ENCODE results near the gene NOTCH1.
A peak's percentile ranks its signal among the peaks of the same experiment; 100 is the strongest.

Gene NOTCH1

GRCh38 chr9:136553581-136553980, 7.7 kb upstream of the NOTCH1 start:
- H3K4me3 ChIP-seq (ENCODE audit: low read depth, low read length): no peak overlapping the region
- H3K9me3 ChIP-seq (ENCODE audit: control insufficient read depth, insufficient read depth, low read depth, low read length): no peaks in the 10 kb centered on the region
- ChIA-PET POLR2A (no interaction called here), CTCF (no interaction called here)
- no peaks in the 10 kb centered on the region for H3K36me3 ChIP-seq (ENCODE audit: control insufficient read depth in 2 of 2, insufficient read depth in 1 of 2, low read length in 2 of 2)
- no peak overlapping the region for H3K27ac ChIP-seq (ENCODE audit: extremely low read depth, low read depth, low read length)
- TF ChIP-seq SCRT2 (tag by site-specific recombination; IDR thresholded peaks at IDR 0.05): peak; percentile 84
- no peak for TF ChIP-seq ZNF335 (tag by site-specific recombination; conservative IDR thresholded peaks at IDR 0.05)
- peaks cover 7% of the 10 kb centered on the region for H3K4me1 ChIP-seq (ENCODE audit: control insufficient read depth, insufficient read depth, low read length)

- peaks cover 7% of the 10 kb centered on the region for H3K4me1 ChIP-seq (ENCODE audit: control insufficient read depth, insufficient read depth, low read length)
- no peak overlapping the region for H3K27ac ChIP-seq (ENCODE audit: extremely low read depth, low read depth, low read length)
- TF ChIP-seq ZSCAN30 (tag by site-specific recombination; IDR thresholded peaks at IDR 0.05) (no peak), ZIC2 (tag by site-specific recombination; IDR thresholded peaks at IDR 0.05) (peak; percentile 74), ZBTB49 (tag by site-specific recombination; IDR thresholded peaks at IDR 0.05; ENCODE audit: low read depth) (no peak), IKZF3 (tag by site-specific recombination; IDR thresholded peaks at IDR 0.05) (0 out of 2 replicates have a peak, but pooled peaks have one; percentile 35)
- ChIA-PET POLR2A (interaction anchor here (1.2 kb wide), 1 partner anchor 189 kb away, joined by 3 read pairs; no protein-coding TSS in a partner anchor), CTCF (interaction anchor here (0.6 to 1.0 kb wide), 4 partner anchors 18 to 477 kb away, joined by 3 to 4 read pairs (median 3); no protein-coding TSS in a partner anchor)
- no peak overlapping the region for H3K4me3 ChIP-seq (ENCODE audit: low read depth, low read length)
- no peaks in the 10 kb centered on the region for H3K9me3 ChIP-seq (ENCODE audit: control insufficient read depth, insufficient read depth, low read depth, low read length)
- H3K36me3 ChIP-seq (ENCODE audit: control insufficient read depth in 2 of 2, insufficient read depth in 1 of 2, low read length in 2 of 2): no peaks in the 10 kb centered on the region
Observed at GRCh38 chr9:136552117-136552703, 6.4 kb upstream of the NOTCH1 start.

- peaks cover 9% of the 10 kb centered on the region for H3K4me1 ChIP-seq (ENCODE audit: control insufficient read depth, insufficient read depth, low read length)
- no peak overlapping the region for H3K27ac ChIP-seq (ENCODE audit: extremely low read depth, low read depth, low read length)
- CTCF ChIA-PET: interaction anchor here (0.6 to 1.0 kb wide), 4 partner anchors 17 to 477 kb away, joined by 3 to 4 read pairs (median 3); no protein-coding TSS in a partner anchor
- POLR2A ChIA-PET: interaction anchor here (1.2 kb wide), 1 partner anchor 189 kb away, joined by 3 read pairs; no protein-coding TSS in a partner anchor
- H3K36me3 ChIP-seq (ENCODE audit: control insufficient read depth in 2 of 2, insufficient read depth in 1 of 2, low read length in 2 of 2): no peaks in the 10 kb centered on the region
- H3K9me3 ChIP-seq (ENCODE audit: control insufficient read depth, insufficient read depth, low read depth, low read length): no peaks in the 10 kb centered on the region
- H3K4me3 ChIP-seq (ENCODE audit: low read depth, low read length): no peak overlapping the region
- TF ChIP-seq SP2 (tag by site-specific recombination; IDR thresholded peaks at IDR 0.05) (peak; percentile 24), ZNF221 (tag by site-specific recombination; IDR thresholded peaks at IDR 0.05; ENCODE audit: borderline replicate concordance) (no peak), ZNF660 (tag by site-specific recombination; IDR thresholded peaks at IDR 0.05) (no peak), ZNF174 (tag by site-specific recombination; IDR thresholded peaks at IDR 0.05) (no peak), ZBTB17 (tag by site-specific recombination; IDR thresholded peaks at IDR 0.05) (0 out of 2 replicates have a peak, but pooled peaks have one; percentile 23), ZNF324 (tag by site-specific recombination; IDR thresholded peaks at IDR 0.05) (no peak), ZNF585B (tag by site-specific recombination; IDR thresholded peaks at IDR 0.05) (no peak), GLIS1 (tag by site-specific recombination; IDR thresholded peaks at IDR 0.05) (peak; percentile 34; the same call in 1 of the 2 replicates), BCL6B (tag by site-specific recombination; IDR thresholded peaks at IDR 0.05) (no peak), PATZ1 (tag by site-specific recombination; IDR thresholded peaks at IDR 0.05) (peak; percentile 59; the same call in 1 of the 2 replicates), ZNF138 (tag by site-specific recombination; IDR thresholded peaks at IDR 0.05; ENCODE audit: borderline replicate concordance) (no peak), ZSCAN30 (tag by site-specific recombination; IDR thresholded peaks at IDR 0.05) (no peak), ZNF426 (tag by site-specific recombination; IDR thresholded peaks at IDR 0.05) (no peak), ZNF548 (tag by site-specific recombination; IDR thresholded peaks at IDR 0.05) (no peak), PRDM10 (tag by site-specific recombination; IDR thresholded peaks at IDR 0.05) (peak; percentile 61; the same call in 1 of the 2 replicates)
Observed at GRCh38 chr9:136551401-136552116, 5.7 kb upstream of the NOTCH1 start.
